ENCODE results near the gene MYBPH. TPM values are rescaled to one million over a fixed set of nuclear protein-coding genes. Genes with fewer than 3 reads are reported as not detected.

The MYBPH gene
- not detected in 2 replicates for total RNA-seq (2014; rRNA removed; shearing (Covaris generic))

- no peak for DNase-seq (ENCODE audit: low read depth)
These were observed at the start of gene MYBPH for GRCh38 chr1:203175237-203175826. MYBPH (minus strand) TSS chr1:203175826; CDS start chr1:203175755, 71 bp downstream.

DNA sequence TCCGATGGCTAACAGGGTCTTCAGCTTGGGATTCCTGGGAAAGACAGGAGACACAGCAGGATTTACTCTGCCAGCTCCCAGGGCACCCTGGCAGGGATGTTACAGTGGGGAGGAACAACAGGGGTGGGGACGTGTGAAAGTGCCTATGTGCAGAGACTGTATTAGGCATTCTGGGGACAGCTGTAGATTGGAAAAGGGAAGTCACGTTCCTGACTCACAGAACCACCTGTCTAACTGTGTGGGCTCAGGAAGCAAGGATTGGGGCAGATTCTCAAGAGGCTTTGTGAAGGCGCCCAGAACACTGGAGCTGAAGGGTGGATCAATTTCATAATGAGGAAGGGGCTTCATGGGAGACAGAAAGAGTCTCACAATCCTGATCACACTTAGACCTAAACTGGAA is 49.4 kb upstream of the MYBPH start:
- no peak for DNase-seq (ENCODE audit: low read depth)

GRCh38 chr1:203223012-203223775 is 47.6 kb upstream of the MYBPH start:
- DNase-seq (ENCODE audit: low read depth) = no peak

- no peak for DNase-seq (ENCODE audit: low read depth)
These were observed 44.3 kb upstream of the MYBPH start for GRCh38 chr1:203219934-203220333.

DNA sequence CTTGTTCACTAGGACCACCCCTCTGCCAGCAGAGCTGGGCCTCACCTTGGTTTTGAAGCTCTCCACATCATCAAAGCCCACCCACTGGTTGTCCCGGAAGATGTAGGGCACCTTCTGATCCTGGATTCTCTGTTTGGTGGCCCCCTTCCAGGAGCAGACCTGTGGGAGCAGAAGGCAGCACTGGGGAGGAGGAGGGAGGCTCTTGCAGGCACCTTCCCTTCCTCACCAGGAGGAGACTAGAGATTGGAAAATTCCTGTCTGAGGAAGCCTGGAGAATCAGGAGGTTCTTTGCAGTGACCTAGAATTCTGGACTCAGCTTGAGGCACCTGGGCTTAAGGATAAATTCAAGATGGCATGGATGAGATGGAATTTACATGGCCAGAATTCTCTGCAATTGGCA is 43.5 kb upstream of the MYBPH start:
- DNase-seq (ENCODE audit: low read depth) = no peak

DNA sequence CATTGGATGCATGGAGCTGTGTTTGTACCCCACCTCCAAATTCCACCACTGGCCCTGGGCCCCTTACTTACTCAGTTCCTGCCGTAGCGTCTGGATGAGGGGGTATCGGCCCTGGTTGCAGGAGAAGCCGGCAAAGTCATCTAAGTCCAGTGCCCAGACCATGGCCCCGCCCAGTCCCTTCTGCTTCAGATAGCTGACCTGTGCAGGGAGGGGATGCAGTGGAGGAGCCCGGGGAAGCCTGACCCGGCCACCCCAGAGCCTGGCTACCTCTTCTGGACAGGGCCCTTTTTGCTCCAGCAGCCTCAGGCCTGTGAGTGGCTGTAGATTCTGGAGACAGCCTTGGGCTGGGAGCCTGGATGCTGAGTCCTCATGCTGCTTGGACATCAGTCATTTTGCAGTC is 42.0 kb upstream of the MYBPH start:
- no peak for DNase-seq (ENCODE audit: low read depth)

- no peak for DNase-seq (ENCODE audit: low read depth)
These were observed 41.6 kb upstream of the MYBPH start for GRCh38 chr1:203217139-203217655.

DNA sequence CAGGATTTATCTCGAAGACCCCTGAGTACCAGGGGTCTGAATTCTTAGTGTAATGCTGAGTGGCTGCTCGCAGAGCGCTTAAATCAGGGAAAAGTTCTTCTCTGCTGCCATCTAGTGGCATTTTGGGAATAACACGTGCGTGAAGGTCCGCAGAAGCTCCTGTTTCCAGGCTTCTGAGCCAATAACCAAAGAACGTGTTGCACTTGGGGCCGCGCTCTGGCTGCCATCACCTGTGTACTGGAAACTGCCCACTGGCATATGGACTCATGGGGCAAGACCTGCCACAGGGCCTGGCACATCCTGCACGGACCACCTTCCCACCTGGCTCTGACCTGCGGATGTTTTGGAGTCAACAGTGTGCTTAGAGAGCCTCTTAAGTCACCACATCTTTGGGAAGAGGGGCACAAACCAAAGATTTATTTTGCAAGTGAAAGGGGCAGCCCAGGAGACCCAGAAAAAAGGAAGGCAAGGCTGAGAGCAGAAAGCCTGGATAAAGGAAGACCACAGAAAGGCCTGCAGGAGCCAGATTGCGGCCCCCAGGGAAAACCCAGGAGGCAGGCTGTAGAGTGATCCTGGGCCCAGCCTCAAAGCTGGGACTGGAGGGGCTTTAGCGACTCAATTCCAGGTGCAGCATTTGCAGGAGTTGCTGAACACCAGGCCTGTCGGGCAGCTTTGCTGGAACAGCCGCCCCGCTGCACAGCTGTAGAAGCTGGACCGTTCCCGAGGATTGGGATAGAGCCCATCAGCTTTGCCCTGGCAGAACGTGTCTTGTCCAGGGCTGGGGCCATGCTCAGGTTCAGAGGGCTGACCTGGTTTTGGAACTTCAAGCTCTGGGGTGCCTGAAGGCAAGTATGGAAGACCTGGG is 40.9 kb upstream of the MYBPH start:
- peak; percentile 57 for DNase-seq (ENCODE audit: low read depth)

- DNase-seq (ENCODE audit: low read depth) = no peak
These were observed 39.9 kb upstream of the MYBPH start for GRCh38 chr1:203215573-203215972.

DNA sequence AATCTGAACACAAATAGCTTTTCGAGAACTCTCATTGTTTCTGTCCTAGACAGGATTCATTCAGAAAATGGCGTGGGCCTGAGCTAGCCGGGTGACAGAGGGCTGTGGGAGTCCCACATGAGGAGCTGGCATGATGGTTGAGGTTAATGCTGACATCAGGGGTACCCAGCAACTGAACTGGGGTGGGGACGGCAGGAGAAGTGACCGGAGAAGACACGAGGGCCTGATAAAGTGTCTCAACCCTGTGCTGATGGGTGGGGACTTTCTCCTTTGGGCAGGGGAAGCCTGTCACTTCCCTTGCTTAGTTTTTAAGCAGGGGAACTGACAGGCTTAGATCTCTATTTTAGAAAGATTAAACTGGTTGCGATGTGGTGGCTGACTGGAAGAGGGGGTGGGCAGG is 39.2 kb upstream of the MYBPH start:
- DNase-seq (ENCODE audit: low read depth) = no peak

- DNase-seq (ENCODE audit: low read depth) = no peak
These were observed 37.5 kb upstream of the MYBPH start for GRCh38 chr1:203213126-203213525.

DNA sequence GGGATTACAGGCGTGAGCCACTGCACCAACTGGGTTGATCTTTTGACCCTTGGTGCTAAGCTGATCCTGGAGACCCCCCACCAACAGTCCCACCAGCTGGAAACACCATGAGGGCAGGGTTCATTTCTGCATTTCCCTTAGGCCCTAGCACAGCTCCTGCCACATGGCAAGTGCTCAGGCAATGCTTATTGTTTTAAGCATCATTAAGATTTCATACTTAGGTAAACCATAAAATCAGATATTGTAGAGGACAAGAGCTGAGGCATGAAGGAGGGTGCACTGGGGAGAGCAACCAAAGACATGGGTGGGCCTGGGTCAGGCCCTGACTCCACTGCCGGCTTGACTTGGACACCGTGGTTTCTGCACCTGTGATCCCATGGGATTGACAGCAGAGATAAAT is 36.2 kb upstream of the MYBPH start:
- DNase-seq (ENCODE audit: low read depth) = no peak

DNA sequence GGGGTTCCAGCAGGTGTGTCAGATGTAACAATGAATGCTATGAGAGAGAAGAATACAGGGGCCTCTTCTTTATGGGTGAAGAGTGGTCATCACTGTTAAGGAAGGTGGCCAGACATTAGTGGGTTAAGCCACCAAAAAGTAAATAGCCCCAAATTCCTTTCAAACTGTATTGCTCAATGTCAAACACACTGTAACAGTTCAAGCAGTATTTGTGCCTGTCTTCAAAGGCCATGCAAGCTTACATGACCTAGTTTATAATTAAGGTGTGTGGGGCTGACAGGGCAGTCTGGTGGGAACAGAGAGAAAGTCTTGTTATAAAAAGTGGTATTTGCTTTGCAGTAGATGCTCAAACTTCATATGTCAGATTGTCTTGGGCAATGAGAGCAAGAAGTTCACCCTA is 35.4 kb upstream of the MYBPH start:
- DNase-seq (ENCODE audit: low read depth) = no peak

DNA sequence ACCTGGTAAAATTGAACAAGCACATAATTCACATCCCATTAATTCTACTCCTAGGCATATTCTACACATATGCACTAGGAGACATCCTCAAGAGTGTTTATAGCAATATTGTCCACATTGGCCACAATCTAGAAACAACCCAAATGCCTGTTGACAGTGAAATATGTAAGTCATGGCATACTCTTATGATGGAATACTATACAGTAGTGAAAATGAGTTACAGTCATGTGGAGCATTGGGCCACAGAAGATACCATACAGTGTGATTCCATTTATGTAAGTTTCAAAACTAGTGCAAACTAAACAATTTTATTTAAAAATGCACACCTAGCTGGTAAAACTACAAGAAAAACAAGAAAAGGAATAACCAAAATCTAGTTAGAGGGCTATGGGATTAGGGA is 34.7 kb upstream of the MYBPH start:
- DNase-seq (ENCODE audit: low read depth) = no peak

DNA sequence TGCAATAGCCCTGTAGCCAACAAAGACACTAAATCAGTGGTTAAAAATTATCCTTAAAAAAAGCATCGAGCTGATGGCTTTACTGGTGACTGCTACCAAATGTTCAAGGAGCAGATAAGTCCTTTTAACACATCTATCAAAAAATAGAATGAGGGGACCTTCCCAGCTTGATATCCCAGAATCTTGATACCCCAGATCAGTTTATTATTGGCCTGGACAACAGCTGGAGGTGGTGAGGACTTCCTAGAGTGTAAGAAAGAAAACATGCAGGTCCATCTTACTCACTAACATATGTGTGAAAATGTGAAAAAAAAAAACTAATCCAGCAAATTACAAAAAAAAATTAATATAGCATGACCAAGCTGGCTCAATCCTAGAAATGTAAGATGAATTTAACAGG is 32.6 kb upstream of the MYBPH start:
- DNase-seq (ENCODE audit: low read depth) = no peak

DNA sequence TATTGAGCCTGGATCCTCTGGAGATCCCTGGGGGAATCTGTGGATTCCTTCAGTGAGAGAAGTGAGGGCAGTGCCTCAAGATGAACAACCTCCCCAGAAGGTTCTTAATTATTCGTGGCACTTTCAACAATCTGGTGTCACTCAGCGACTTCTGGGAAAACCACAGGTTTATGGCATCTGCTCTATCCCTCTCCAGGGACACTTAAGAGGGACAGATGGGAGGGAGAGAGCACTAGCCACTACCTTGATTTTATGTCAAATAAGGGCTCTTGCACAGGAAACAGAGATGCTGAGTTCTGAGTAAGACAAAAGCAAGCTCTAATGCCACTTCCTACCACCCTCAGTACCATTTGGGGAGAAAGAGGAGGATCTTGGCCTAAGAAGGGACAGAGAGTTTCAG is 32.1 kb upstream of the MYBPH start:
- DNase-seq (ENCODE audit: low read depth) = no peak

DNA sequence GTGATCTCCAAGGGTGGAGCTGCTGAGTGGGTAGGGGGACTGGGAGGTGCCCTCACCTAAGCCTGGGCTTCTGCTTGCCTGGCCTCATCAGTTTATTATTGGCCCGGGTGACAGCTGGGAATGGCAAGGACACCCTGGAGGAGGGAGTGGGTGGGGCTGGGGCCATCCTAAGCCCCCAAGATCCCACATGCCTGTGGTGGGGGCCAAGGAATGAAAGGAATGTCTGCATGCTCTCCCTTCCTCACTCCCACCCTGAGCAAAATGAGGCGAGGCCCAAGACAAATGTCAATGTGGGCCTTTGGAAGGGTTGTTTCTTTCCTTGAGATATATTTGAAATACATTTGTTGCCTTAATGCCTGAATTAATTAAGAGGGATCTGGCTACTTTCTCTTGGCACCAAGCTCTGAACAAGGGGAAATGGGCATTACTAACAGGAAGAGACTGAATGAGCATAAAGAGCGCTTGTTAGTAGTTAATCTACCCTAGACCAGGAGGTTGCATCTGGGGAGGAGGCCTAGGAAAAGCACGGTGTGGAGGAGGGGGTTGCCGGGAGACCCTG is 30.6 kb upstream of the MYBPH start:
- no peak for DNase-seq (ENCODE audit: low read depth)

DNA sequence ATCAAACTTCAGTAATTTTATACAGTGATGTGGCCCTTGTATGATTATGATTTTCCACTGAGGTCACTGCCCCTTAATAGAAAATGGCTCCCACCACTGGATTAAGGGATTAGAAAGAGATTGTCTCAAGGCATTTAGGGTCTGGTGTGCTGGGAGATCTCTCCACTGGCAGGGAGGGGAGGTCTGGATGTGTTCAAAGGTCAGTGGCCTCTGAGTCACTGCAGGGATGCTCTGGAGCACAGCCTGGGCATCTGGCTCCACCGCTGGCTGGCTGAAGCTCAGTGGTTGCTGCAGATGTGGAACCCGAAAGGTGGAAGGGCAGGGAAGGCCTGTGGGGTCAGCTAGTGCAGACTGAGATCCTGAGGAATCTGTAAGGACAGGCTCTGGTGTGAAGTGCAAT is 29.1 kb upstream of the MYBPH start:
- DNase-seq (ENCODE audit: low read depth) = no peak

- no peak for DNase-seq (ENCODE audit: low read depth)
These were observed 27.0 kb upstream of the MYBPH start for GRCh38 chr1:203202431-203203245.

DNA sequence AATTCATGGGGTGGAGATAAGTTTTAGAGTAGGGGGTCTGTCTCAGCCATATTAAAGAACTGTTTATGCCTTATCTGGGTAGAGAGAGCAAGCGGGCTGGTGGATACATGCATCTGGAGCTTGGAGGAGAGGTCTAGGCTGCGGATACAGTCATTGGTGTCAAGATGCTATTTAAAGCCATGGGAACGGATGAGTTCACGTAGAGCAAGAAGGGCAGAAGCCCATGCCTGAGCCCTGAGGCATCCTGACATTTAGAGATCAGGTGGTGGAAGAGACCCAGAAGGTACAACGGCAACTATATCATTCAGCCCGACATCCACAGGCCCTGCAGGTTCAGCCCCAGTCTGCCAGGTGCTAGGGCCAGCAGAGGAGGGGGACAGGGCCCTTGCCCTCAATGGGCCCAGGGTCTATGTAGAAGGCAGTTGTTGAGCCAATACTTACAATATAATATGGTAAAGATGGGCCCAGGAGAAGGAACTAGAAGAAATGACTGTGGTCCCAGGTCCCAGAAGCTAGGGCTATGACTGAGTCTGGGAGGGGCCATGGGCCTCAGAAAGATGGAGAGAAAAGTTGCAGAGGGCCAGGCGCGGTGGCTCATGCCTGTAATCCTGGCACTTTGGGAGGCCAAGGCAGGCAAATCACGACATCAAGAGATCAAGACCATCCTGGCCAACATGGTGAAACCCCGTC is 26.0 kb upstream of the MYBPH start:
- DNase-seq (ENCODE audit: low read depth) = no peak

DNA sequence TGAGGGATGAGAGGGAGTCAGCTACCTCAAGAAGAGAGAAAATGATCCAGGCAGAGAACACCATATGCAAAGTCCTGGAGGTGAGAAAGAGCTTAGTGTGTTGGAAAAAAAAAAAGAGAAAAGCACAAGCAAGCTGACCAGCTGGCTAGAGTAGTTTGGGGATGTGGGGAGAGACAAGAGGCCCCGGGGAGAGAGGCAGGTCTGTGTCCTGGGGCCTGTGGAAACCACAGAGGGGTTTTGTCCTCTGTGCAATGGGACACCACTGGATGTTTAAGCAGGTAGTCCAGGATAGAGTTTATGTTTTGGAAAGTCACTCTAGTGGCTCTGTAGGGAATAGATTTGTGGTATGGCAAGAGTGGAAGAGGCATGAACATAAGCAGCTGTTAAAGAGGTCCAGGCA is 25.3 kb upstream of the MYBPH start:
- no peak for DNase-seq (ENCODE audit: low read depth)

Data from Daoy (cell line).